ENCODE measurements around the gene FBXO15.

FBXO15 gene

DNA sequence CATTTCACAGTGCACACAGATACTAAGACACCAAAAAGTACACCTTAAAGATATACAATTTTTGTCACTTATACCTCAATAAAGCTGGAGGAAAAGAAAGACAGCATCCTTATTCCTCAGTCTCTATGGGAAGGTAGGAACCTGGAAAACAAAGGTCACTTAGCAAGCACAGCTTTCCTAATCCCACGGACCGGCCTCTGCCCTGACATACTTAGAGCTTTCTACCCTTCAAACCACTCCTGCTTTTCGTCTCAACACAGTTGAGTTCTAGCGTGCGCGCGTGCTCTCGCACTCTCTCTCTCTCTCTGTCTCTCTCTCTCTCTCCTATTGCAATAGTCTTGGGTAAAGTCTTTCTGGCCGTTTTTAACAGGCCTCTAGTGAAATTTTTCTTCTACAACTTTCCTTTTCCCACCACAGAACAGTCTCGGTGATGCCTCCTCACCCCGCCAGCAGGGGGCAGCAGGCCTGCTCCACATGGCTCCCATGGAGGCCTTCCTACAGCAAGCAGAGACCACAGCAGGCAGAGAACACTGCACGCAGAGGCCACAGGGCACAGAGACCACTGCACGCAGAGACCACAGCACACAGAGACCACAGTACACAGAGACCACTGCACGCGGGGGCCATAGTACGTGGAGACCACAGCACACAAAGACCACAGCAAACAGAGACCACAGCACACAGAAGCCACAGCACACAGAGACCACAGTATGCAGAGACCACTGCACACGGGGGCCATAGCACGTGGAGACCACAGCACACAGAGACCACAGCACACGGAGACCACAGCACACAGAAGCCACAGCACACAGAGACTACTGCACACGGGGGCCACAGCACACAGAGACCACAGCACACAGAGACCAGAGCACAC, 106.9 kb downstream of the FBXO15 start:
- DNase-seq, result peak; percentile 79

DNA sequence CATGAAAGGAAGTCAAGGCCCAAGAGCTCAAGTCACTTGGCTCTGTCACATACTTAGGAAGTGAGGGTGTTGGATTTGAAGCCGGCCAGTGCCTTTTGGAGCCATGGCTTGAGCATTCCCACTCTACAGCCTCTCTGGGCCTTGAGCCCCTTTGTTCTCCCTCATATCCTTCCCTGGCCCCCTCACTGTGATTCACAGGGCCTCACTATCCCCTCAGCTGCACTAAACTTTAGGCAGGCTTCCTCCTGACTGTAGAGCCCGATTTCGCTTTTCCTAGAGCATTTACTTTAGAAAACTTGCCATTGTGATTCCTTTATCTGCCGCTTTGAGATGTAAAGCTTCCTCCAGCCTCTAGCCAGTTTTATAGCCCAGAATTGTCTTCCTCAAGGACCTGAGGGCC, 107.6 kb downstream of the FBXO15 start:
- DNase-seq, result no peak

DNA sequence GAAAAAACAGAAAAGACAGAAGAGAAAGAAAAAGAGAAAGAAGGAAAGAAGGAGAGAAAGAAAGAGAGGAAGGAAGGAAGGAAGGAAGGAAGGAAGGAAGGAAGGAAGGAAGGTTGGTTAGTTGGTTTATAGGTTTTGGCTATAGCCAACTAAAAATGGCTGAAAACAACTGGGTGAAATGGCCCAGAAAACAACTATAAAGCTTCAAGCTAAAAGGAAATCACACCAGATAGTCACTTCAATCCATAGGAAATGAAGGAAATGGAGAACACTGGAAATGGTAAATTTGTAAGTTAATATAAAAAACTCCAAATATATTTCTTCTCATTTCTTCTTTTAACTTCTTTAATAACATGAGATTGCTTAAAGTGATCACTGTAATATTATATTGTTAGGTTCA, 118.5 kb downstream of the FBXO15 start:
- DNase-seq, result no peak

Data from stimulated activated CD4-positive, alpha-beta T cell treated with anti-CD3 and anti-CD28 coated beads, Interleukin-4, amount 100 ng/mL, for 1 hour (primary cell).